HepG2 (cell line): ENCODE results near the gene KIF25.

ENCODE experiments used
- CENPBD1 ChIP-seq: sonication (generic); formaldehyde crosslinking; IDR thresholded peaks from 2 replicates; pipeline ENCODE4 v1.8.0; 2022; ENCODE audit warnings: missing genetic modification reagents, low read depth, mild to moderate bottlenecking, borderline replicate concordance
- CTCF ChIP-seq: sonication (generic); formaldehyde crosslinking; IDR thresholded peaks from 2 replicates; pipeline ENCODE4 v1.5.0; 2020; ENCODE audit warnings: mild to moderate bottlenecking, missing genetic modification reagents, moderate library complexity
- E2F1 ChIP-seq: sonication (generic); formaldehyde crosslinking; IDR thresholded peaks from 2 replicates; pipeline ENCODE4 v1.5.0; 2020; ENCODE audit warnings: missing genetic modification reagents
- EZH2 ChIP-seq: conservative IDR thresholded peaks from 2 replicates; pipeline ENCODE4 v1.6.1; 2012; ENCODE audit warnings: mild to moderate bottlenecking, low read depth, low read length, moderate library complexity
- GTF2F1 ChIP-seq: fragments of 150-350 bp; IDR thresholded peaks from 2 replicates; pipeline ENCODE4 v1.6.1; 2014; ENCODE audit warnings: low read length
- RFXANK ChIP-seq: IDR thresholded peaks from 2 replicates; pipeline ENCODE4 v1.6.1; 2016
- ZNF276 ChIP-seq: sonication (generic); formaldehyde crosslinking; IDR thresholded peaks from 2 replicates; pipeline ENCODE4 v1.4.0; 2020; ENCODE audit warnings: mild to moderate bottlenecking, low read depth, missing genetic modification reagents
- ZNF879 ChIP-seq: sonication (generic); formaldehyde crosslinking; IDR thresholded peaks from 2 replicates; pipeline ENCODE4 v1.8.1; 2023; ENCODE audit warnings: missing genetic modification reagents

GRCh38 chr6:168086066-168086465 lies 88.6 kb downstream of the KIF25 start:
- no peak for TF ChIP-seq E2F1 (CRISPR knock-in tag)
- TF ChIP-seq CTCF (CRISPR knock-in tag): no peak
- TF ChIP-seq CENPBD1 (CRISPR knock-in tag): no peak
- no peak for TF ChIP-seq ZNF879 (CRISPR knock-in tag)
- TF ChIP-seq GTF2F1: no peak
- no peak for TF ChIP-seq RFXANK (CRISPR knock-in tag)
- no peak for TF ChIP-seq ZNF276 (CRISPR knock-in tag)
- TF ChIP-seq EZH2: no peak
